Measurements from ENCODE around the gene BARD1. TPM values are rescaled to one million over a fixed set of nuclear protein-coding genes. Genes with fewer than 3 reads are reported as not detected.

Gene BARD1
- total RNA-seq, 4 donors from 2014 or later: 7.5 to 25.0 (median 17.7) TPM

DNA sequence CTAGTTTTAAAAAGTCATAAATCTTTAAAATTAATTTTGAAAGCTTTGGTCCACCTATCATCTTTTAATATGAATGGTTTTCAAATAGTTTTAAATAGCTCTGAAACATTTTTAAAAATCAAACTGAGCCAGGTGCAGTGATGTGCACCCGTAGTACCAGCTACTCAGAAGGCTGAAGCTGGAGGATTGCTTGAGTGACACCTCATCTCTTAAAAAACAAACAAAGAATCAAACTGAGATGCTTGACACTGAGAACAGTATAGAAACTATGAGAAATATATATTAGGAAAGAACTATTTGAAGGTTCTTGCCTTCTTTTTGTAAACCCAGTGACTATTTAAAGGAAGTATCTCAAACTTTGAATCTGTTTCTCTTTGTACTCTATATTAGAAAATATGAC is 67.4 kb downstream of the BARD1 start:
- 83 to 95% methylated on average over 1 of the region's 1 CpG for WGBS, 2 donors
- intact Hi-C loops (cut with DNase I): no loop called here
- Histone ChIP-seq H3K4me3 (no peak overlapping the region), H3K9me3 (no peaks in the 10 kb centered on the region), H3K27me3 (no peaks in the 10 kb centered on the region), H3K4me1 (no peaks in the 10 kb centered on the region), H3K27ac (no peak overlapping the region), H3K36me3 (peaks cover 0 to 34% (median 0%) of the 10 kb centered on the region in 3 donors)
- DNase-seq: no peak
- TF ChIP-seq, protein P1, sequence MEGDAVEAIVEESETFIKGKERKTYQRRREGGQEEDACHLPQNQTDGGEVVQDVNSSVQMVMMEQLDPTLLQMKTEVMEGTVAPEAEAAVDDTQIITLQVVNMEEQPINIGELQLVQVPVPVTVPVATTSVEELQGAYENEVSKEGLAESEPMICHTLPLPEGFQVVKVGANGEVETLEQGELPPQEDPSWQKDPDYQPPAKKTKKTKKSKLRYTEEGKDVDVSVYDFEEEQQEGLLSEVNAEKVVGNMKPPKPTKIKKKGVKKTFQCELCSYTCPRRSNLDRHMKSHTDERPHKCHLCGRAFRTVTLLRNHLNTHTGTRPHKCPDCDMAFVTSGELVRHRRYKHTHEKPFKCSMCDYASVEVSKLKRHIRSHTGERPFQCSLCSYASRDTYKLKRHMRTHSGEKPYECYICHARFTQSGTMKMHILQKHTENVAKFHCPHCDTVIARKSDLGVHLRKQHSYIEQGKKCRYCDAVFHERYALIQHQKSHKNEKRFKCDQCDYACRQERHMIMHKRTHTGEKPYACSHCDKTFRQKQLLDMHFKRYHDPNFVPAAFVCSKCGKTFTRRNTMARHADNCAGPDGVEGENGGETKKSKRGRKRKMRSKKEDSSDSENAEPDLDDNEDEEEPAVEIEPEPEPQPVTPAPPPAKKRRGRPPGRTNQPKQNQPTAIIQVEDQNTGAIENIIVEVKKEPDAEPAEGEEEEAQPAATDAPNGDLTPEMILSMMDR (IDR thresholded peaks at IDR 0.05): no peak
- TF ChIP-seq POLR2A (IDR thresholded peaks at IDR 0.05): no peak

DNA sequence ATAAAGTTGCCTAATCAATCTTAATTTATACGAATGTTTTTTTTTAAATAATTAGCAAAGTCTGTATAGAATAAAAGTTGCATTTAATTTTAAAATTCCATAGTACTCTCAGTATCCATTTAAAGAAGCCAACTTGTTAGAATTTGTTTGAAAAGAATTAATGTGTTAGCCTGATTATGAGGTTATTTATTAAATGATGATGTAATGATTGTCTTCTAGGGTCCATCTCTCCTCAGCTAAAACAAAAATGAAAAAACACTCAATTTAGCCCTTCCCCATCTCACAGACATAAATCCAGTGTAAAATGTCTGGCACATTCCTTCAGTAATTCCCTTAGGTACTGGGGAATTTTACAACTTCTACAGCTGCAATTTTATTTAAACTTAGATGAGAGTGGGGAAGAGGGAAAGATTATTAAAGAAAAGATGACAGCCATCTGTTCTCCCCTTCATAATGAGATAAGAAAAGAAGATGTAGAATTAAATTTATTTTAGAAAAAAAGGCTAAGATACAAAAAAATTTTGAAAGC is 68.6 kb downstream of the BARD1 start:
- H3K27ac ChIP-seq: no peak overlapping the region
- H3K4me1 ChIP-seq: no peaks in the 10 kb centered on the region
- H3K36me3 ChIP-seq: peaks cover 0 to 34% (median 0%) of the 10 kb centered on the region in 3 donors
- no peaks in the 10 kb centered on the region for H3K27me3 ChIP-seq
- no peak for TF ChIP-seq POLR2A (IDR thresholded peaks at IDR 0.05)
- TF ChIP-seq, protein P1 (IDR thresholded peaks at IDR 0.05): no peak
- H3K4me3 ChIP-seq: no peak overlapping the region
- H3K9me3 ChIP-seq: no peaks in the 10 kb centered on the region
- no peak for DNase-seq
- 61 to 79% methylated on average over 1 of the region's 1 CpG for WGBS, 2 donors
- intact Hi-C loops (cut with DNase I): no loop called here

DNA sequence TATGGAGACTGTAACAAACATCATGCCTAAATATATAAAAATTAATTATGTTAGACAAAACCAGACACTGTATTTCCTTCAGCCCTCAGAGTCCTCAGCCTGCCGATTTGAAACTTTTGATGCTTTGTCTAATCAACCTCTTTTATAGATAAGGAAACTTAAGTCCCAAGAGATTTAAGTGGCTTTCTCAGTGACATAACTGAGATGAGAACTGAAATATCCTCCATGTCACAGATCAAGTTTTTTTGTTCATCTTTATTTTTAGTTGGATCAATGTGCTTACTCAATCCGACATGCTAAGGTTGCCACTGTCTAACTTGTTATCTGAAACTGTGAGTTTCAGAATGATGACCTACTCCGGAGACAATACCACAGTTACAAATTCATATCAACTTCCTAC is 72.3 kb downstream of the BARD1 start:
- TF ChIP-seq POLR2A (IDR thresholded peaks at IDR 0.05): no peak
- TF ChIP-seq, protein P1 (IDR thresholded peaks at IDR 0.05): no peak
- WGBS, 2 donors: 77 to 87% methylated on average over 3 of the region's 3 CpGs
- Histone ChIP-seq H3K4me1 (no peaks in the 10 kb centered on the region), H3K27ac (no peak overlapping the region), H3K27me3 (no peaks in the 10 kb centered on the region), H3K9me3 (no peaks in the 10 kb centered on the region), H3K4me3 (no peak overlapping the region), H3K36me3 (peaks cover 0 to 10% (median 0%) of the 10 kb centered on the region in 3 donors)
- intact Hi-C loops (cut with DNase I): no loop called here
- DNase-seq: no peak

DNA sequence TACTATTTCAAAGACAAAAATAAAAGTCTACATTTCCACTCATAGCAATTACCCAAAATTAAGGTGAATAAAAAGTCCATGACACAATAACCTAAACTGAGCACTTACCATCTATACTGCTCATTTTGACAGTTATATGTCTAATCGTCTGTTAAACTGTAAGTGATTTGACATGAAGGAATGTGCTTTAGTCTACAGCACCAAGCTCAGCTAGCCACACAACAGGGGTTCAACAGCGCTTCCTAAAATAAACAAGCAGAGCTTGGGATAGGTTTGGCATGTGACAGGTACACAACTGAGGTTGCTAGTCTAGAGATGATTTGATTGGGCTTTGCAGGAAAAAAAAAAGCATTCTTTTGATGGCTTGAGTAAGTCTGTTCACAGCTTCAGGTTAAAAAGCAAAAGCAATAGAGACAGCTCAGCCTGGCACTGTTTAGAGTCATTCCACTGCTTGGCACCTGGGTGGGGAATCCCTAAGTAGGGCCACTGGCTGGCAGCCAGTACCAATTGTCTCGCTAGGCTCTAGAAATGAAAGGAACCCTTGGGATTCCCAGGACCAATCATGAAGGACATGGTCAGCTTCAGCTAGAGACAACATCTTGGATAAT is 78.6 kb downstream of the BARD1 start:
- intact Hi-C loops (cut with DNase I): no loop called here
- DNase-seq: no peak
- Histone ChIP-seq H3K4me3 (no peak overlapping the region), H3K4me1 (no peaks in the 10 kb centered on the region), H3K27me3 (no peaks in the 10 kb centered on the region), H3K27ac (no peak overlapping the region), H3K9me3 (no peaks in the 10 kb centered on the region), H3K36me3 (peaks cover 0 to 32% (median 3%) of the 10 kb centered on the region in 3 donors)
- 57 to 72% methylated on average over 3 of the region's 3 CpGs for WGBS, 2 donors
- TF ChIP-seq, protein P1 (IDR thresholded peaks at IDR 0.05): no peak
- no peak for TF ChIP-seq POLR2A (IDR thresholded peaks at IDR 0.05)

DNA sequence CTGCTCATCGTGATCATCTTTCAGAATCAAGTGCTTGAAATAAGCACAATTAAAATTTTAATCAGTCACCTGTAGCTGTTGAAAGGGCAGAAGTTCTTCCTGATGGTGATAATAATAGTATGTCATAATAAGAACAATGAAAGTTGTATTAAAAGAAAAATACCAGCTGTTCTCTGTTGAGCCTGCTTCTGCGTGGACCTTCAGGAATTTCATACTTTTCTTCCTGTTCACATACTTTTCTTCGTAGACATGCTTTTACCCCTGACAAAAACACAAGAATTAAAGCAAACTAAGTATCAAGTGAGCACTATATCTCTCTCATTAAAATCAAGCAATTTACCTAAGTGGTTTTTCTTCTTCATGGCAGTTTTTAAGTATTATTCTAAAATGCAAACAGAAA is 79.2 kb downstream of the BARD1 start:
- no peak overlapping the region for H3K4me3 ChIP-seq
- WGBS, 2 donors: 76 to 78% methylated on average over 3 of the region's 3 CpGs
- intact Hi-C loops (cut with DNase I): no loop called here
- H3K36me3 ChIP-seq: peaks cover 0 to 38% (median 3%) of the 10 kb centered on the region in 3 donors
- H3K27ac ChIP-seq: no peak overlapping the region
- no peaks in the 10 kb centered on the region for H3K9me3 ChIP-seq
- H3K4me1 ChIP-seq: no peaks in the 10 kb centered on the region
- H3K27me3 ChIP-seq: no peaks in the 10 kb centered on the region
- no peak for TF ChIP-seq POLR2A (IDR thresholded peaks at IDR 0.05)
- TF ChIP-seq, protein P1 (IDR thresholded peaks at IDR 0.05): no peak
- no peak for DNase-seq

All from esophagus squamous epithelium (tissue), 5 donors.